Mesothelial cell of epicardium (in vitro differentiated cells): ENCODE measurements around the gene MED14. TPM values are rescaled to one million over a fixed set of nuclear protein-coding genes. Genes with fewer than 3 reads are reported as not detected.

Source experiments
- DNase-seq, 2 experiments: peaks; one replicate each; pipeline ENCODE4 v3.0.0; 2021; ENCODE audit warnings: low spot score in 2 of 2; ENCODE audit not compliant: unreplicated experiment in 2 of 2
- H3K27ac Mint-ChIP-seq: 2 replicates; pipeline ENCODE4 v1.8.0; 2021; ENCODE audit warnings: mixed read lengths
- H3K27me3 Mint-ChIP-seq: 2 replicates; pipeline ENCODE4 v1.8.0; 2021; ENCODE audit warnings: low read depth, mixed read lengths
- H3K36me3 Mint-ChIP-seq: 2 replicates; pipeline ENCODE4 v1.8.0; 2021; ENCODE audit warnings: mixed read lengths
- H3K4me1 Mint-ChIP-seq: 2 replicates; pipeline ENCODE4 v1.8.0; 2021; ENCODE audit warnings: mixed read lengths
- H3K4me3 Mint-ChIP-seq: 2 replicates; pipeline ENCODE4 v1.8.0; 2021; ENCODE audit warnings: mild to moderate bottlenecking, moderate library complexity, mixed read lengths
- H3K9me3 Mint-ChIP-seq: 2 replicates; pipeline ENCODE4 v1.8.0; 2021; ENCODE audit warnings: mixed read lengths
- total RNA-seq: library from RNA; stranded (reverse); gene quantifications from 3 replicates; pipeline ENCODE4 v1.2.1, GENCODE V29; 2021
- TF ChIP-seq, protein P1 (sequence below): fragments of 200-600 bp; sonication (generic); IDR thresholded peaks from one replicate; pipeline ENCODE4 v1.5.0; 2021; ENCODE audit warnings: antibody characterized with exemption; ENCODE audit not compliant: unreplicated experiment

The MED14 gene
- total RNA-seq, 1 donor from 2014 or later = 46.8 TPM

DNA sequence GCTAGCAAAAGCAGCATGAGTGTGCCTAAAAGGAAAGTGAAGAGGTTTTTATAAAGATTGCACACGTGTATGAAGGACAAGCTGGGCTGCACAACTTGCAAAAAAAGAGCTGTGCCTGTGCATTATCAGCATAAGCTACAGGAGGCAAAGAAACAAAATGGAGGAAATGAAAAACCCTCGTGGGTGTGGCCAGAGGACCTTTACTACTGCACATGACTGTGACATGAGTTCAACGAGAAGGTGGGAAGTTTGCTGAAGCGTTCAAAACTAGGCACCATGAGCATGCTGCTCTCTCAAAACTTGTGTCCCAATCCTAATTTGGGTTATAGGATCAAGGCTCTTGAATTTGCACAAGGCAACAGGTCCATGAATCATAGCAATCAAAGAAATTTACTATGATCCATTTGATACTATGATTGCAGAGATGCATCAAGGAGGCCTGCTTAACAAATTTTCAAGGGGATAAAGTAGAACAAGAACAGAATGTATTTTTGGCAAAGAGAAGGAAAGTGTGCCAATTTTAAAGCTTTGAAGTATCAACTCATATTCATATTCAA, 49.9 kb downstream of the MED14 start:
- TF ChIP-seq, protein P1, sequence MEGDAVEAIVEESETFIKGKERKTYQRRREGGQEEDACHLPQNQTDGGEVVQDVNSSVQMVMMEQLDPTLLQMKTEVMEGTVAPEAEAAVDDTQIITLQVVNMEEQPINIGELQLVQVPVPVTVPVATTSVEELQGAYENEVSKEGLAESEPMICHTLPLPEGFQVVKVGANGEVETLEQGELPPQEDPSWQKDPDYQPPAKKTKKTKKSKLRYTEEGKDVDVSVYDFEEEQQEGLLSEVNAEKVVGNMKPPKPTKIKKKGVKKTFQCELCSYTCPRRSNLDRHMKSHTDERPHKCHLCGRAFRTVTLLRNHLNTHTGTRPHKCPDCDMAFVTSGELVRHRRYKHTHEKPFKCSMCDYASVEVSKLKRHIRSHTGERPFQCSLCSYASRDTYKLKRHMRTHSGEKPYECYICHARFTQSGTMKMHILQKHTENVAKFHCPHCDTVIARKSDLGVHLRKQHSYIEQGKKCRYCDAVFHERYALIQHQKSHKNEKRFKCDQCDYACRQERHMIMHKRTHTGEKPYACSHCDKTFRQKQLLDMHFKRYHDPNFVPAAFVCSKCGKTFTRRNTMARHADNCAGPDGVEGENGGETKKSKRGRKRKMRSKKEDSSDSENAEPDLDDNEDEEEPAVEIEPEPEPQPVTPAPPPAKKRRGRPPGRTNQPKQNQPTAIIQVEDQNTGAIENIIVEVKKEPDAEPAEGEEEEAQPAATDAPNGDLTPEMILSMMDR = no peak
- H3K27ac Mint-ChIP-seq = no peak overlapping the region
- H3K4me3 Mint-ChIP-seq = no peak overlapping the region
- no peak for DNase-seq
- H3K36me3 Mint-ChIP-seq = peaks cover 10% of the 10 kb centered on the region
- peaks cover 3% of the 10 kb centered on the region for H3K9me3 Mint-ChIP-seq
- H3K27me3 Mint-ChIP-seq = no peaks in the 10 kb centered on the region
- H3K4me1 Mint-ChIP-seq = no peaks in the 10 kb centered on the region

DNA sequence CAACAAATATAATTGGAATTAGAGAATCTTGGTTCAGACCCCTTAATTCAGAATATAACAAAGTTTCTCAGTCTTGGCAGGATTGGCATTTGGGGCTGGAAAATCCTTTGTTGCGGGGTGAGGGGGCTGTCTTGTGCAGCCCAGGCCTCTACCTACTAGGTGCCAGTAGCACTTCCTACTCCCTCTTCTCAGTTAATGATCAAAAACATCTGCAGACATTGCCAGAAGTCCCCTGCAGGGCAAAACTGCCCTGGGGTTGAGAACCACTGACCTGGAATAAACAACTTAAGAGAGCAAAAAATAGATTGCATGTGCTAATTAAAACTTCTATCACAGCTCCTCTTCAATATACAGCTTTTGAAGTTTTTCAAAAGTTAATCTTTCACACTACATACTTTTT, 51.2 kb downstream of the MED14 start:
- no peaks in the 10 kb centered on the region for H3K27me3 Mint-ChIP-seq
- H3K27ac Mint-ChIP-seq = no peak overlapping the region
- no peaks in the 10 kb centered on the region for H3K4me1 Mint-ChIP-seq
- no peak for DNase-seq
- TF ChIP-seq, protein P1 = no peak
- peaks cover 10% of the 10 kb centered on the region for H3K36me3 Mint-ChIP-seq
- H3K4me3 Mint-ChIP-seq = no peak overlapping the region
- peaks cover 3% of the 10 kb centered on the region for H3K9me3 Mint-ChIP-seq

DNA sequence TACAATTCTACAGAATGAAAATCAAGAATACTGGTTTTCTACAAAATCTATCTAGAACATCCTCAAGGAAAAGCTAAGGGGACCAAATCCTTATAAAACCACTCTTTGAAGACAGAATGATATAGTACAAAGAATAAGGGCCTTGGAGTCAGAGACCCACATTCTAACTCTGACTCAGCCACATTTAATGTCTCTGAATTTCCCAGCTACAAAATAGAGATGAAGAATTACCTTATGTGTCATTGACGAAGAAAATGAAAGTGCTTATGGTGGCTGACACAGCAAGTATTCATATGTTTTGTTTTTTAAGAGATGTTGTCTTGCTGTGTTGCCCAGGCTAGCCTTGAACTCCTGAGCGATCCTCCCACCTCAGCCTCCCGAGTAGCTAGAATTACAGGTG, 52.1 kb downstream of the MED14 start:
- no peak for DNase-seq
- TF ChIP-seq, protein P1 = no peak
- H3K9me3 Mint-ChIP-seq = peaks cover 3% of the 10 kb centered on the region
- no peak overlapping the region for H3K4me3 Mint-ChIP-seq
- H3K4me1 Mint-ChIP-seq = no peaks in the 10 kb centered on the region
- H3K27ac Mint-ChIP-seq = no peak overlapping the region
- H3K36me3 Mint-ChIP-seq = peaks cover 12% of the 10 kb centered on the region
- no peaks in the 10 kb centered on the region for H3K27me3 Mint-ChIP-seq

DNA sequence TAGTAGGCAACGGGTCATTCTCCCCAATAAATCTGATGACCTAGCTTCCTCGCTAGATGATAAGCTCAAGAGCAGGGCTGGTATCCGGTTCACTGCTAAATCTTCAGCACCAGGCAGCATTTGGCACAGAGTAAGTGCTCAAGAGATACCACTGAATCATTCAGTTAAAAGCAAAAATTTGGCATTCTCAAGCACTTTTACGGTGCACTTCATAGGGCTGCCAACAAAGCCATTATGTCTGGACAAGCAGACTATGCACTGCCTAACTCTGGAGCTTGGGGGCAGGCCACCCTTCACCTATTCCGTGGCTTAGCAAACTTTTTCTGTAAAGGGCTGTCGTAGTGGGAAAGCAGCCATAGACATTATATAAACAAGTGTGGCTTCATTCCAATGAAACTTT, 64.2 kb downstream of the MED14 start:
- Mint-ChIP-seq H3K36me3 (peaks cover 25% of the 10 kb centered on the region), H3K27ac (no peak overlapping the region), H3K27me3 (no peaks in the 10 kb centered on the region), H3K4me3 (no peak overlapping the region), H3K9me3 (peaks cover 12% of the 10 kb centered on the region), H3K4me1 (no peaks in the 10 kb centered on the region)
- no peak for DNase-seq
- TF ChIP-seq, protein P1 = no peak

DNA sequence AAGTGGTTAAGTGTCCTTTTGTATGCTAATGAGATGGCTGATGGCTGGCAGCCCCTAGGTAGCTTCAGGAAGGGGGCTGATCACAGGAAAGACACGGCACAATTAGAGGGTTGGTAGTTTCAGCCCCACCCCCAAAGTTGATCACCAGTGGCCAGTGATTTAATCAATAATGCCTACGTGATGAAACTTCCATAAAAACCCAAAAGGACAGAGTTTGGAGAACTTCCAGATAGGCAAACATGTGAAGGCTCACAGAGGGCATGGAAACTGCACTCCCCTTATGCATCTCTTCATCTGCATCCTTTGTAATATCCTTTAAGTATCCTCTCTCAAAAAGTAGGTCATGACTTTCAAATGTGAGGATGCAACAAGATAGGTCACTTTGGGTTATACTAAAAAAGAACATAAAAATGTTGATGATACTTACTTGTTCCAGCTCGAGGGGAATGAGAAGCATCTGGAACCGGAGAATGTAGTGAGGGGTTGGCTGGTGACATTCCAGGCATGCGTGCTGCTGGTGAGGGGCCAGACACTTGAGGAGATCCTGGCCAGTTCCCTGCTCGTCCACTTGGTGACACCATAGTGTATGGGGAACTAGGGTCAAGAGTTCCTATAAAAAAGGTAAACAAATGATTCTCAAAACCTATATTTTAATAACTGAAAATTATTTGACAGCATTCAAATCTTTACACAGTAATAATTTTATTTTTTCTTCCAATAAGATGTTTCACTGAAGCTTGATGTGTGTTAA, 71.3 kb downstream of the MED14 start:
- peaks cover 2% of the 10 kb centered on the region for H3K4me1 Mint-ChIP-seq
- H3K36me3 Mint-ChIP-seq = peaks cover 24% of the 10 kb centered on the region
- H3K27me3 Mint-ChIP-seq = no peaks in the 10 kb centered on the region
- TF ChIP-seq, protein P1 = peak; percentile 16
- H3K9me3 Mint-ChIP-seq = peaks cover 16% of the 10 kb centered on the region
- no peak overlapping the region for H3K4me3 Mint-ChIP-seq
- DNase-seq = no peak
- H3K27ac Mint-ChIP-seq = peak overlapping the region; percentile 12
